Measurements from ENCODE around the gene HSBP1L1.

HSBP1L1 gene

DNA sequence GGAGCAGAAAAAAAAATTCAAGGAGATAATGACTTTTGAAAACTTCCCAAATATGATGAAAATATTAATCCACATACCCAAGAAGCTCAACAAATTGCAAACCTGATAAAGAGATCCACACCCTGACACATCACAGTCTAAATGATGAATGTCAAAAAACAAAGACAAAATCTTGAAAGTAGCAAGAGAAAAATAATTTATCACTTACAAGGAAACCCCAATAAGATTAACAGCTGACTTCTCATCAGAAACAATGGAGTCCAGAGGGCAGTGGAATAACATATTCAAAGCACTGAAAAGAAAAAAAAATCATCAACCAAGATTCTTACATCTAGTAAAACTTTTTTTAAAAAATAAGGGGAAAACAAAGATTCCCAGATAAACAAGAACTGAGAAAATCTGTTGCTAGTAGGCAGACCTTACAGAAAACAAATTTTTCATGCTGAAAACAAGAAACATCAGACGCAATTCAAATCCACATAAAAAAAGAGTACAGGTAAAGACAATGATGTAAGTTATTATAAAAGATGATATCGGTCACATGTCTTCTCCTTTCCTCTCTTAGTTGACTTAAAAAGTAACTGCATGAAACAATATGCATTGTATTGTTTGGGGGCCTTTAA, 34.3 kb upstream of the HSBP1L1 start:
- no peak for DNase-seq

DNA sequence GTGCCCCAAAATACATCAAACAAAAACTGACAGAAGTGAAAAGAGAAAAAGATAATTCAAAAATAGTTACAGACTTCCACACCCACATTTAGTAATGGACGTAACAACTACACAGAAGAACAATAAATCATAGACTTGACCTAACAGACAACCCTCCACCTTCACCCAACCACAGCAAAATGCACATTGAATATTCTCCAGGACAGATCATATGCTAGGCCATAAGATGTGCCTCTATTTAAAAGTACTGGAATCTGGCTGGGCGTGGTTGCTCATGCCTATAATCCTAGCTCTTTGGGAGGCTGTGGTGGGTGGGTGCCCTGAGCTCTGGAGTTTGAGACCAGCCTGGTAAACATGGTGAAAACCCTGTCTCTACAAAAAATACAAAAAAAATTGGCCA, 33.0 kb upstream of the HSBP1L1 start:
- DNase-seq = no peak

DNA sequence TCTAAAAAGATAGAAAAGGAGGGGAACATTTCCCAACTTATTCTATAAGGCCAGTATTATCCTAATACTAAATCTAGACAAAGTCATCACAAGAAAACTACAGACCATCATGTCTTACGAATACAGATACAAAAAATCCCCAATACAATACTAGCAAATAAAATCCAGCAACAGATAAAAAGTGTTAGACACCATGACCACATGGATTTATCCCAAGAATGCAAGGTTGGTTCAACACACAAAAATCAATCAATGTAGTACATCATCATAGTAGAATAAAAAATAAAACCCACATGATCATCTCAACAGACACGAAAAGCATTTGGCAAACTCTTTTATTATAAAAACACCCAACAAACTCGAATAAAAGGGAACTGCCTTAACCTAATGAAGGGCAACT, 31.5 kb upstream of the HSBP1L1 start:
- no peak for DNase-seq

DNA sequence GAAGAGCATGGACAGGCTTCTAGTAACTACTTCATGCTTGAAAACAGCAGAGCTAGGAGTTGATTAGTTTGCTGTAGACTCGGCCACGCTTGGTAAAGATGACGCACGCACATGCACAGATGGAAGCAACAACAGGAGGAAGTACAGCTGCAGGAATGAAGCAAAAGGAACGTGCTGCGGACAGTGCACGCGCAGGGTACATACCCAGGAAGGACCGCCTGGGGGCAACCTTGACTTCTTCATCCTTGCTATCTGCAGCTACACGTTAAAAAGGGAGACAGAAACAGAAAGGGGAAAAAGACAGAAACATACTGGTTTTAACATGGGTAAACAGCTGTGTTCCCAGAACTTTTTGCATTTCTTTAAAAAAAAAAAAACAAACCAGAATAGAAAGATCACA, 30.7 kb upstream of the HSBP1L1 start:
- no peak for DNase-seq

DNA sequence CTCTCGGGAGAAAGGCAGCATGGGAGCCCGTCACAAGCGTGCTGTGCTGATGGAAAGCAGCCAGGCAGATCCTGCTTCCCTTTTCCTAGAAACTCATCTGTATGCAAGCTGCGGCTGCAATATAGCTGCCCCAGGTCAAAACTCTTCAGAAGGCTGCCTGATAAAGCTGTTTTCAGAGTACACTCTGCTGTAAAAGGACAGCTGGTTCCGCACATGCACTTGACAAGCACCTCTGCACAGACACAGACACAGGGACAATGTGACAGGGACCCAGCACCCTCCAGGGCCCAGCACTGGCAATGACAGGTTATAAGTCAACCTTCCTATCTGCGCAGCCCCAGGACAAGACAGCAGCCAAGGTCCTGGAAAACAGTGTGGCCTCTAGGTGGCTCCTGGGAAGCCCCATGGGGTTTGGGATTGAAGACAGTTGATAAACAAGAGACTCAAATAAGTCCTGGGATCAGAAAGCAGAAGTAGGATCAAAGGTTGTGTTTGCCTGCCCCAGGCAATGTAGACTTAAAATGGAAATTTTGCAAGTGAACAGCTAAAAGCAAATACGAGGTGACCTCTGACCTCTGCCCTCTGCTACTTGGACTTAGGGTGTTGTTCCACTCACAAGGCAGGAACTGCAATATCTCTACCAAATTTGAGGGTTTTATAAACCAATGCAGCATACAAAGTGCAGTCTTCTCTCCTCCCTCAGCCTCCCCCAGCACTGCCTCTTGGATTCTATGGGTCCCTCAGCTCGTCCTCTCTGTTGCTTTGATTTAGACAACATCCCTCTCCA, 29.9 kb upstream of the HSBP1L1 start:
- no peak for DNase-seq

DNA sequence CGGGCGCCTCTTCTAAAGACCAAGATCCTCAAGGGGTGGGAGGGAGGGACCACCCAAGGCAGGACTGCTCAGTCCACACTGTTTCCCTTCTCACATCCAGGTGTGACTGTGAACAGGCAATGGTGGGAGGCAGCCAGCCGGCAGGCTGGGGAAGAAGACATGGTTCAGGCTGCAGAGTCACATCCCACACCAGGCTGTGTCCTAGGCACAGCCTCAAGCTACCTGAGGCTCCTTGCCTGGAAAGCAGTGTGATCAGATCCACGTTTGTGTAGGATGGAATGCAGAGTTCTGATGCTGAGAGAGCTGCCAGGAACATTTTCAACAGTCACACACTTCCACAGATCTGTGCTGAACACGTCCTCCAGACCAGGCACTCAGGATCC, 29.4 kb upstream of the HSBP1L1 start:
- DNase-seq = no peak

DNA sequence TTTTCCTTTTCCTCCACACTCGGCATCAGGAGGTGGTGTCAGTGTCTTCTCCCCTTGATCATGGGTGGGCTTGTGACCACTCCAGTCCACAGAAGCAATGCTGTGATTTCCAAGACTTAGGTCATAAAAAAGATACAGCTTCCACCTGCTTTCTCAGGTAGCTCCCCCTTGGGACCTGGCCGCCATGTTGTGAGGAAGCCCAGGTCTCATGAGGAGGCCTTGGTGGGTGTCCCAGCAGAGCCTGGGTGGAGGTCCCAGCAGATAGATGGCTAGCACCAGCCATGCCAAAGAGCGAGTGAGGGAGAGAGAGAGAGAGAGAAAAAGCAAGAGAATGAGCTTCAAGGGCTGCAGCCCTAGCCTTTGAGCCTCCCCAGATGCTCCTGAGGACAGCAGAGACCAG, 28.9 kb upstream of the HSBP1L1 start:
- no peak for DNase-seq

DNA sequence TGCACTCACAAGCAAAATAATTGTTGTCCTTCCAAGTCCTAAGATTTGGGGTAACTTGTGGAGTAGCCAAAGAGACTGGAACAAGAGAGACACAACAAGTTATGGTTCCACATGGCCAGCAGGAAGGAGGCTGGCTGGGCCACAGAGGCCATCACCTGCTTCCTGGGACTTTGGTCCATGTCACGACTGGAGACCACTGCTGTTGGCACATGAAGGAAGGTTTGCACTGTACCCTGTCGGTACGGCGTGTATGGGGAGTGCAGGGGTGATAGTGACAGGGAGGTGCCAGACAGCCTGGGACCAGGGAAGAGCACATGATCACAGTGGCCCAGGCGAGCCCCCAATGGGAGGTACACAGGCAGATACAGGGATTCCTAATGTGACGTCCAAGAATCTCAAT, 28.5 kb upstream of the HSBP1L1 start:
- DNase-seq = no peak

DNA sequence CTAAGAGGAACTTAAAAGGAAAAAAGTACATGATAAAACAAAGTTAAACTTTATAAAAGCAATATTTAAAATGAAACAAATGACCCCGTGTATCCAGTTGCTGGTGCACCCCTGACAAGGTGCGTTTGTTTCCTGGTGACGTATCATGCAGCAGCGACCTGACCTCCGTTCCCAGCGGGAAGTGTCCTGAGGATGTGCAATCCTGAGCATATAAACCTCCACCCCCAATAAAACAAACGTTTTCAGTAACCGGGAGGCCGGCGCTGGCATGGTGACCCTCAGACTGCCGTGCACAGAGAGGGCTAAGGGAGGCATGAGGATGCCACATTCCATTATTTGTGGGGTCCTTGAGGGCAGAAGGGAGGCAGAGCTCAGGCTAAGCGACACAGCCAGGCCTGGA, 27.8 kb upstream of the HSBP1L1 start:
- no peak for DNase-seq

DNA sequence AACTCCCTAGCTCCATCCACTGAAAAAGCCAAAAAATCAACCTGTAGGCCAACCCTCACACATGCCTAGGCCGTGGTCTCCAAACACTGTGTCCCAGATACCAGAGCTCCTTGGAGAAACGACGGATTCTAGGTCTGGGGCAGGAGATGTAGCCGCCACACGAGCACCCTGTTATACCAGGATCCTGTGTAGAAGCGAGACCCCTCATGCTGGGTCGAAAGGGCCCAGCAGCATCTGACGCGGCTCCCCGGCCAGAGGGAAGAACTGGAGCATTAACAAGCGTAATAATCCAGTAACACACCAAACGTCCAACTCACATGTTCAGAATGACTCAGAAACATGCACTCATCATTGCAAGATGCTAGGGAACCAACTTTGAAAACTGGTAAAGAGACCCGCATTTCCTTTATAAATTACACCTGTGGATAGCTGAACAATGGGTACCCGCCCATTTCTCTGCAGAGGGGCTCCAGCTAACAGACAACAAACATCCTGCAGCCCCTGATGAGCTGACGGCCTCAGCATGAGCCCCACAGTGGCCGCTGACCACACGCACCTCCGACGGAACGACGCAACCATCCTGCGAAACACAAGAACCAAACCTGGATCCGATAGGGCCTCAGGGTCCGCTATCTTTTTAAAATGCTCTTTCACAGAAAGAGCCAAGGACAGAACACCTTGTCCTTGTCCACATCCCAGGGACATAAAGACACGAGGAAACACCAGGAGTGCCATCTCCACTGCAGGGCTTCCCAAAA, 27.2 kb upstream of the HSBP1L1 start:
- no peak for DNase-seq

DNA sequence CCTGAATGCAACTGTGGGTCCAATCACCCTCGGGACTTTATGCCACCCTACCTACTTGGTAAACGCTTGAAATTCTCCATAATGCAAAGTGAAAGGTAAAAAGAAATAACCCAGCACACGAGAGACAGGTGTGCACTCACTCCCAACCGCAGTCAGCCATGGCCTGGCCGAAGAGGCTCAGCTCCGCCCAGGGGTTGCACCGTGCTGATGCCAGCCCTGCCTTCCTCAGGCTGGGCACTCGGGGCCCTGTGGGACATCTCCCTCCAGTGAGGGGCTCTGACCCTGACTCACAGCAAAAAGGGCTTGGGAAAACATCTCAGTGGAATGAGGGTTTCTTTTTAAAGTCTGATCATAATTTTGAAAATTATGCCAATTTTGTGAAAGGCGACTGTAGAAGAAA, 26.2 kb upstream of the HSBP1L1 start:
- DNase-seq = no peak

DNA sequence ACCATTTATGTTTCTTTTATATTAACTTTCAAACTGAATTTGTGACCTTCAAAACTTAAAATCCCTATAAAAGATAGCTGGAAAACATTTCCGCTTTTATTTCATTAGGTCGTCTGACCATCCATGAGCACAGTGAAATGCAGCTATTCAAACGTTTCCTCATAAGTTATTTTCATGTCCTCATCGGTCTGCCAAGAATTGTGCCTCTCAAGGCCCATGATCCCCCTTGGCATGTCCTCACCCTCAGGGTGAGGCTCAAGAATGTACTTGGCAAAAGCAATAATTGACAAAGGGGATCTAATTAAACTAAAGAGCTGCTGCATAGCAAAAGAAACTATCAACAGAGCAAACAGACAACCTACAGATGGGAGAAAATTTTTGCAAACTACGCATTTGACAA, 25.3 kb upstream of the HSBP1L1 start:
- DNase-seq = no peak

DNA sequence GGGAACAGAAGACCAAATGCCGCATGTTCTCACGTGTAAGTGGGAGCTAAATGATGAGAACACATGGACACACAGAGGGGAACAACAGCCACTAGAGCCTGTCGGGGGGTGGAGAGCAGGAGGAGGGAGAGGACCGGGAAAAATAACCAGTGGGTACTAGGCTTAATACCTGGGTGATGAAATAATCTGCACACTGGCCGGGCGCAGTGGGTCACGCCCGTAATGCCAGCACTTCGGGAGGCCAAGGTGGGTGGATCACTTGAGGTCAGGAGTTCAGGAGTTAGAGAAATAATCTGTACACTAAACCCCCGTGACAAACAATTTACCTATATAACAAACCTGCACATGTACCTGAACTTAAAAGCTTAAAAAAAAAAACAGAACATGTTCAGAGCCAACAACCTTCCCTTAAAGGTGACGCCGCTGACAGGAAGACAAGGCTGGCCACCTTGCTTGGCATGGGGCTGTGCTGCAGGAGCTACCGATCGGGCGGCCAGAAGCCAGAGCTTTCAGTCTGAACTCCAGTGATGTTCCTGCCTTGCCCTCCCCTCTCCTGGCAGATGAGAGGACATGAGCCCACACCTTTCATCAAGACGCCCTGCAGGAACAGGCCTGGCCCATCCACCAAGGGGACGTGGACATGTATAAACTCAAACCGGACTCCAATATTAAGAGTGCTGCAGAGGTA, 24.2 kb upstream of the HSBP1L1 start:
- no peak for DNase-seq

DNA sequence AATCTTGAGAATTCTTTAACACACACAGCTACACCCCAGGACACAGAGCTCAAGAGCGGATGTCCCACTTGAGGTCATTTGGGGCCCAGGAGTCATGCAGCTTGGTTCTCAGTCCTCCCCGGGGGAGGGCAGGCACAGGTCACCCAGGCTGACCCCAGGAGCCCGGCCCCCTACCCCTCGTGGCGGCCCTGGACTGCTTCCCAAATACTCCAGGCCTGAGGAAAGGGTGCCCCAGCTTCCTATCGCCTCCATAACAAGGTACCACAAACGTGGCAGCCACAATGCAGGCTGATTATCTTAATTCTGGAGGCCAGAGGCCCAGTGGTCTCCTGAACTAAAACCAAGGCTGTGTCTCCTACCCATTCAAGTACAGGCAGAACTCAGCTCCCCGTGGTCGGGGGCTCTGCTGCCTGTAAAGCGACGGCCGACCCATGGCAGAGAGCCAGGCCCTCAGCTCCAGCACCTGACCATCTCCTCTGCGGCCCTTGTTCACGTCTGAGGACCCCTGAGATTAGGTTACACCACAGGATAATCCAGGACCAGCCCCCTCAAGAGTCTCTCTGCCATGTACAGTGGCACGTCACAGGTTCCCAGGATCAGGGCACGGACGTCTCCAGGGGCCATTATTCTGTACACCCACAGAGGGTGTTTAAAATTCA, 23.5 kb upstream of the HSBP1L1 start:
- no peak for DNase-seq

DNA sequence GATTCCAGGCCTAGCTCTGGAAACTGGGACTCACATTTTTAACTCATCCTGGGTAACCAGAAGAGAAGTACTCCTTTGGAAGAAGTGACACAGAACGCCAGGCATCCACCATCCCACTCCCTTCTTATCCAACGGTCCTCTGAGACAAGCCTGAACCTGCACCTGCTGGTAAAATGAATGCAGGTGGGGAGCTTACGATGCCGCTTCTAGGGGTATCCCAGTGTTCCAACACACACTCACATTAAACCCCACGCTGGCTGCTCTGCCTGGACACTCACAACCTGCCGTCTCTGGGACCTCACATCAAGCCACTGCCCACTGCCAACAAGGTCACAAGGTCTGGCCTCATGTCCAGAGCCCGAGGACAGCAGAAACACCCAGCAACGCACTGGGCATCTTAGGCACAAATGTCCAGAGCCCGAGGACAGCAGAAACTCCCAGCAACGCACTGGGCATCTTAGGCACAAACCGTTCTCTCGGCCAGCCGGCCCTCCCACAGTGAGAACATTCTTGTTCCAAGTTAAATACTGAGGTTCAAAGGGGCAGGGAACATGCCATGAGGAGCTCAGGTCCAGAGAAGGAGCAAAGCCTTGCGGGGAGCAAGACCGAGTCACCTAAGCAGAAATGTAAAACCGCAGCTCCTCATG, 22.8 kb upstream of the HSBP1L1 start:
- no peak for DNase-seq

DNA sequence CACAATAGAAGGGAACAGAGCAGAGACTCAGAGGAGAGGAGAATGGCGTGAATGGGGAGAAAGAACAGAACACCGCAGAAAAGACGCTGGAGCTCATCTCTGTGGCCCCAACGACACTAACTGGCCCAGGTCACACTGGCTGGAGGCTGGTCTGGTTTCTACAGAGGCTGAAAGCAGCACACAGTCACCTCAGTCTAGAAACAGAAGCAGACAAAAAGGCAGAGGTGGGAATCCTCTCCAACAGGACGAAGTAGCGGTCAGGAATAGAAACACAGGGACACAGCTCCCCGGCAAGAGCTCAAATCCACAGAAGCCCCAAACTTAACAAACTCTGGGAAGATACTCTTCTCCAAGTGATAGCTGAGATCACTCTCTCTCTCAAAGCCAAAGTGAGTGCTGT, 22.2 kb upstream of the HSBP1L1 start:
- DNase-seq = no peak

DNA sequence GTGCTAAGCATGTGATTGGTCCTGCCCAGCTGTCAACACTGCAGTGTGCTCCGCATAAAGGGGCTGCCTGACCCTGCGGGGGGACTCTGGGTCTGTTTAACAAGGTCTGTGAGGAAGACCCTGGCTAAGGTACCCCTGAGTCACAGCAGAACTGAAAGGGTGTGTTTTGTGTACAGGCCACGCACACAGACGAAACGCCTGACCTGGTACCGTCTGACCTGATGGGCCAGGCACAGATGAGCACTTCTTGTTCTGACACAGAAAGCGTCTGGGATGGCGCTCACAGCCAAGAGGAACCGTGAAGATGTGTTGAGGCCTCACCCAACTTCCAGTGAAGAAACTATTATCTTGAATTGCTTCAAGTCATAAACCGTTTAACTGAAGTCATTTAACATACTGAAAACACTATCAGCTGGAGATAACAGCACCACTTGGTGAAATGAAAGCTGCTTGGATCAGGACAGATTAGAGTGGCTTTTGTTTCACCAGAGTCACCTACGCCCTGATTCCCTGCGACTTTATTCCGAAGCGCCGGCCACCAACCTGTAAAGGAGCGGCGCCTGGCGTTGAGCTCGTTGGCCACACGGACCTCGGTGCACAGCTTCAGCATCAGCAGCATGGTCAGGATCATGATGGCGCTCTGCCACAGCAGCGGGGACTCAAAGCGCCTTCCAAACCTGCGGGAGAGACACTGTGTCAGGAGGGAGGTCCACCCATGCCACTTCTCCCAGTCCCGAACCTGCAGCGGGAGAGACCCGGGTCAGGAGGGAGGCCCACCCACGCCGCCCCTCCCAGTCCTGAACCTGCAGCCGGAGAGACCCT, 21.4 kb upstream of the HSBP1L1 start:
- DNase-seq = no peak

DNA sequence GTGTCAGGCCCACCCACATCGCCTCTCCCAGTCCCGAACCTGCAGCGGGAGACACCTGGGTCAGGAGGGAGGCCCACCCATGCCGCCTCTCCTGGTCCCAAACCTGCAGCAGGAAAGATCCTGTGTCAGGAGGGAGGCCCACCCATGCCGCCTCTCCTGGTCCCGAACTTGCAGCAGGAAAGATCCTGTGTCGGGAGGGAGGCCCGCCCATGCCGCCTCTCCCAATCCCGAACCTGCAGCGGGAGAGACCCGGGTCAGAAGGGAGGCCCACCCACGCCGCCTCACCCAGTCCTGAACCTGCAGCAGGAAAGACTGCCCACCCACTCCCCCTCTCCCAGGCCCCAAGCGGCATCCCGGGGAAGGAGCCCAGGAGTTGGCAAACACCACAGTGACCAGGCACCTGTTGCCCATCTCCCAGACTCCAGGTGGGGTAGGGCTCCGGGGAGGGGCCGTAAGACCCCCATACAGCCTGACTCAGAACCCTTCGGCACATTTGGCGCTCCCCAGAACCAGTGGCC, 20.8 kb upstream of the HSBP1L1 start:
- no peak for DNase-seq

DNA sequence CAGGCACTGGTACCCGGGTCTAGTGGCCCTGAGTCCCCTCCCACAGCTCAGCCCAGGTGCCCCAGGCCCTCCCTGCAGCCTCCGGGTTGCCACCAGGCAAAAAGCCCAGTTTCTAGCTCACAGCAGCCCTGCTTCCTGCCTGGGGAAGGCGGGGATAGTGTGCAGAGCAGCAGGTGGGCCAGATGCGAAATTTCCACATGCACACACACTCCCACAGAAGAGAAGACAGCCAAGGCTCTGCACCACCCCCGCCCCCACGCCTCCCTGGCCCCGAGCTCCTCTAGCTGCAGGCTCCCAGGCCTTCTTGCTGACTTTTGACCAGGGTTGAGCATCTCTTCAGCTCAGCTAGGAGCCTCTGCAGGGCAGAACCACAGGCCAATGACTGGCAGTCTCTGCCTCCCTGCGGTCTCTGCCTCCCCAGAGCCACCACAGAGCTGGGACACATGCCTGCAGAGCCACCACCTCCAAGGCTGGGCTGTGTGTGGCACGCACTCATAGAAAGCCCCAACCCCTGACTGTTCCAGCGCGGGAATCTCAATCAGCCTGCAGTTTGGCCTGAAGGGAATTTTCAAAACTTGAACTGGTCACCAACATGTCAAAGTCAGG, 20.2 kb upstream of the HSBP1L1 start:
- no peak for DNase-seq

DNA sequence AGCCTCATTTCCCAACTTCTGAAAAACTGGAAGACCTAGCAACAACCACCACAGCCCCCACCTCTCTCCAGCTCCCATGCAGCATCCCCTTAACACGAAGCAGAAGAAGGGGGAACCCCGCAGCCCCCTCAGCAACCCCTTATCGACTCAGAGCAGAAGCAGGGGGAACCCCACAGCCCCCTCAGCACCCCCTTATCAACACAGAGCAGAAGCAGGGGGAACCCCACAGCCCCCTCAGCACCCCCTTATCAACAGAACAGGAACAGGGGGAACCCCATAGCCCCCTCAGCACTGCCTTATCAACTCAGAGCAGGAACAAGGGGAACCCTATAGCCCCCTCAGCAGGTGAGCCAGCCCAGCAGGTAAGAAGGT, 19.7 kb upstream of the HSBP1L1 start:
- no peak for DNase-seq

Measured in activated naive CD4-positive, alpha-beta T cell treated with anti-CD3 and anti-CD28 coated beads, Interleukin-2, amount 50 U/mL, for 16 hours (primary cell).